PC-3 (cell line): ENCODE data around the gene YWHAH.

ENCODE experiments used
- CTCF ChIP-seq: fragments of 300-600 bp; sonication (generic); conservative IDR thresholded peaks from 2 replicates; pipeline ENCODE4 v1.5.1; 2017; ENCODE audit warnings: antibody characterized with exemption, low read depth, mild to moderate bottlenecking, low read length
- EZH2 ChIP-seq: fragments of 300-600 bp; sonication (generic); IDR thresholded peaks from one replicate; pipeline ENCODE4 v1.6.1; 2017; ENCODE audit warnings: antibody characterized with exemption, mild to moderate bottlenecking, low read length; ENCODE audit not compliant: unreplicated experiment

DNA sequence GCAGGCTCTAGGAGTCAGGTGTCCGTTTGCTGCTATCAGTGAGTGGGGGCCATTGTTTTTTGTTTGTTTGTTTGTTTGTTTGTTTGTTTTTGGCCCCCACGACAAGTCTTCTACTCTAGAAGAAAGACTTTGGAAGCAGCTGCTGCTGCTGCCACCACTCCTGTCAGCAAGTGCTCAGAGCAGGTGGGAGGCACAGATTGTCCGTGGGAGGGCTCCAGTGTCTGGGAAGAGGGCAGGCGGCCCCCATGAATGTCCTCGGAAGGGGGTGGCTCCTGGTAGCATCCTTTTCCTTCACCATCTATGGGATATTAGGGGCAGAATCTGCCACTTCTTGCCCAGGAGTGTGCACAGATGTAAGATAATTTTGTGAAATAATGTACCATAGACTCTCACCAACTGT, 37.8 kb upstream of the YWHAH start:
- TF ChIP-seq CTCF (no peak), EZH2 (no peak)
